HuH-7.5 (cell line): Measurements from ENCODE around the gene GGACT.
"Not testable (repeated sequence)": the region's sequence is repeated elsewhere in the genome, so short reads cannot be mapped to it uniquely, and the experiment has no call there.

Experiments used
- DNase-seq: peaks from one replicate; pipeline ENCODE4 v3.0.0; 2011; ENCODE audit warnings: low spot score

Gene GGACT

GRCh38 chr13:100588331-100589177, at the start of gene GGACT:
GGACT (minus strand) TSS chr13:100588789; CDS start chr13:100532591, 56,198 bp downstream.
- peak; percentile 66 for DNase-seq

- no peak for DNase-seq
Observed at GRCh38 chr13:100637796-100638195, 49.2 kb upstream of the GGACT start.

- no peak for DNase-seq
Observed at GRCh38 chr13:100637380-100637779, 48.8 kb upstream of the GGACT start.

GRCh38 chr13:100636441-100636840, 47.9 kb upstream of the GGACT start:
- no peak for DNase-seq

- no peak for DNase-seq
Observed at GRCh38 chr13:100636004-100636403, 47.4 kb upstream of the GGACT start.

- DNase-seq = no peak
Observed at GRCh38 chr13:100634696-100635095, 46.1 kb upstream of the GGACT start.

- no peak for DNase-seq
Observed at GRCh38 chr13:100633461-100633860, 44.9 kb upstream of the GGACT start.

GRCh38 chr13:100630555-100630954, 42.0 kb upstream of the GGACT start:
- no peak for DNase-seq

GRCh38 chr13:100627120-100627519, 38.5 kb upstream of the GGACT start:
- DNase-seq = no peak

- no peak for DNase-seq
Observed at GRCh38 chr13:100625447-100625846, 36.9 kb upstream of the GGACT start.

GRCh38 chr13:100620792-100621191, 32.2 kb upstream of the GGACT start:
- no peak for DNase-seq

GRCh38 chr13:100619940-100620339, 31.4 kb upstream of the GGACT start:
- no peak for DNase-seq

- DNase-seq = not testable (repeated sequence)
Observed at GRCh38 chr13:100618897-100619296, 30.3 kb upstream of the GGACT start.

- no peak for DNase-seq
Observed at GRCh38 chr13:100613031-100613430, 24.4 kb upstream of the GGACT start.

GRCh38 chr13:100611678-100612492, 23.3 kb upstream of the GGACT start:
- no peak for DNase-seq

GRCh38 chr13:100610391-100611347, 22.1 kb upstream of the GGACT start:
- DNase-seq = no peak

GRCh38 chr13:100608906-100609305, 20.3 kb upstream of the GGACT start:
- no peak for DNase-seq

- no peak for DNase-seq
Observed at GRCh38 chr13:100608489-100608888, 19.9 kb upstream of the GGACT start.

GRCh38 chr13:100604918-100605710, 16.5 kb upstream of the GGACT start:
- no peak for DNase-seq

- DNase-seq = no peak
Observed at GRCh38 chr13:100602493-100603111, 14.0 kb upstream of the GGACT start.

- no peak for DNase-seq
Observed at GRCh38 chr13:100601716-100602115, 13.1 kb upstream of the GGACT start.
